Prostate gland (tissue), 2 donors: ENCODE results near the gene ANGPTL2.

Experiments used
- CTCF ChIP-seq, 4 experiments: fragments of 200-600 bp in 2 of 4; fragments of 450-650 bp in 2 of 4; sonication (generic) in 2 of 4; IDR thresholded peaks; 1 replicate in 3 of 4; 2 replicates in 1 of 4; pipeline ENCODE4 v1.5.1; 2016 to 2019; ENCODE audit warnings: antibody characterized with exemption in 4 of 4, mild to moderate bottlenecking in 2 of 4, moderate library complexity in 2 of 4
- POLR2A ChIP-seq: fragments of 450-650 bp; IDR thresholded peaks from one replicate; pipeline ENCODE4 v1.6.1; 2016; ENCODE audit warnings: antibody characterized with exemption, mild to moderate bottlenecking
- POLR2AphosphoS5 ChIP-seq: sonication (generic); formaldehyde crosslinking; IDR thresholded peaks from one replicate; pipeline ENCODE4 v1.6.1; 2017; ENCODE audit warnings: antibody characterized with exemption

DNA sequence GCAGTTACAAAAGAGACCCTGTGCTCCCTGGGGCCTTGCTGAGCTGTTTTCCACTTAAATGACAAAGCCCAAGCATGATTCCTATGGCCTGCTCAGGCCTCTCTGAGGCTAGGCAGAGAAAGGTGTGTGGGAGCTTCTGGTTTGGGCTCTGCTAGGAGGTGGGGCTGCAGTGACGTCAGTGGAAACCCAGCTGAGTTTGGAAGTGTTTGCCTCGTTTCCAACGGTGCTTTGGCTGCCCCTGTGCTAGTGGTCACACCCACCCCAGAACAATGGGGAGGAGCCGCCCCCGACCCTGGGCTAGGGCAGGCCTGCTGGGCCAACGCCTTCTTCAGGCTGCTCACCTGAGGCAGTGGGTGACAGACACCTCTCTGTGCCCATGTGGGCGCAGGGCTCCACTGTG is 10.4 kb downstream of the ANGPTL2 start:
- no peak for TF ChIP-seq CTCF (IDR thresholded peaks at IDR 0.05)
- no peak for TF ChIP-seq POLR2AphosphoS5
- no peak for TF ChIP-seq POLR2A
